Right lobe of liver (tissue), 6 donors: ENCODE measurements around the gene DUSP18. TPM values are rescaled to one million over a fixed set of nuclear protein-coding genes. Genes with fewer than 3 reads are reported as not detected.

Source experiments
- ATAC-seq, 4 donors: fragments of 200-7000 bp; cut with Tn5 transposase; one replicate each; pipeline ENCODE4 v1.9.1; 2020; ENCODE audit warnings: mild to moderate bottlenecking in 4 of 4, moderate library complexity in 4 of 4
- DNase-seq, 3 donors: peaks; one replicate each; pipeline ENCODE4 v3.0.0-alpha.2; 2020
- H3K27ac ChIP-seq, 3 donors: fragments of 200-600 bp; one replicate each; pipeline ENCODE4 v1.8.0; 2022
- H3K27me3 ChIP-seq, 2 donors: fragments of 200-600 bp; one replicate each; pipeline ENCODE4 v1.8.0; 2022
- H3K36me3 ChIP-seq, 4 donors: fragments of 200-600 bp; sonication (generic) in 1 of 4; one replicate each; pipeline versions ENCODE4 v1.5.1 to v1.8.0; 2017 to 2022; ENCODE audit warnings: control low read depth in 1 of 4
- H3K4me1 ChIP-seq, 4 donors: fragments of 200-600 bp; sonication (generic) in 1 of 4; one replicate each; pipeline versions ENCODE4 v1.5.1 to v1.8.0; 2017 to 2022; ENCODE audit warnings: control low read depth in 1 of 4
- H3K4me3 ChIP-seq, 3 donors: fragments of 200-600 bp; one replicate each; pipeline ENCODE4 v1.8.0; 2022
- H3K9me3 ChIP-seq, 4 donors: fragments of 200-600 bp; sonication (generic) in 1 of 4; one replicate each; pipeline versions ENCODE4 v1.5.1 to v1.8.0; 2017 to 2022; ENCODE audit warnings: control low read depth in 1 of 4
- POLR2A ChIP-seq: fragments of 450-650 bp; IDR thresholded peaks from one replicate; pipeline ENCODE4 v1.6.1; 2017; ENCODE audit warnings: antibody characterized with exemption, mild to moderate bottlenecking
- WGBS: methylation state at CpG from one replicate; pipeline ENCODE4 v1.1.6; 2018; ENCODE audit warnings: low coverage, low lambda C conversion rate; ENCODE audit not compliant: insufficient coverage; ENCODE audit errors: missing lambda C conversion rate; 5-methylcytosine and 5-hydroxymethylcytosine counted together
- intact Hi-C, 2 donors: fragments of 100-400 bp; cut with DNase I; formaldehyde crosslinking; loops; one replicate each; pipeline versions ENCODE4 v1.11.2 to v1.14.1; 2022
- total RNA-seq, 6 experiments: library from RNA; depleted of rRNA in 2 of 6; stranded (reverse); fragments of >200 nt in 2 of 6; fragmentation: NEBNext Ultra II Directional in 3 of 6; extraction: Animal tissue kit (Norgen Biotek cat#: 25700) in 3 of 6; gene quantifications; one replicate each; pipeline versions ENCODE4 v1.1.0 to v1.2.4, GENCODE V29; 2016 to 2023
- TF ChIP-seq, protein P1 (sequence below), 4 donors: fragments of 200-600 bp in 3 of 4; fragments of 450-650 bp in 1 of 4; IDR thresholded peaks; one replicate each; pipeline versions ENCODE4 v1.5.1 to v1.8.0; 2016 to 2022; ENCODE audit warnings: antibody characterized with exemption in 4 of 4, mild to moderate bottlenecking in 2 of 4
- donor health status: DM: no; HTN: yes; CAD: no.
- donor health status: DM: no; HTN: no; CAD: no.
- donor health status: DM: no; HTN: no; CAD: no.
- donor health status: DM: no; HTN: yes; CAD: no.
- donor health status: DM: no; HTN: yes; CAD: no.

Gene DUSP18
- total RNA-seq, 6 experiments from 2014 or later, result 0.97 to 3.1 (median 2.2) TPM

DNA sequence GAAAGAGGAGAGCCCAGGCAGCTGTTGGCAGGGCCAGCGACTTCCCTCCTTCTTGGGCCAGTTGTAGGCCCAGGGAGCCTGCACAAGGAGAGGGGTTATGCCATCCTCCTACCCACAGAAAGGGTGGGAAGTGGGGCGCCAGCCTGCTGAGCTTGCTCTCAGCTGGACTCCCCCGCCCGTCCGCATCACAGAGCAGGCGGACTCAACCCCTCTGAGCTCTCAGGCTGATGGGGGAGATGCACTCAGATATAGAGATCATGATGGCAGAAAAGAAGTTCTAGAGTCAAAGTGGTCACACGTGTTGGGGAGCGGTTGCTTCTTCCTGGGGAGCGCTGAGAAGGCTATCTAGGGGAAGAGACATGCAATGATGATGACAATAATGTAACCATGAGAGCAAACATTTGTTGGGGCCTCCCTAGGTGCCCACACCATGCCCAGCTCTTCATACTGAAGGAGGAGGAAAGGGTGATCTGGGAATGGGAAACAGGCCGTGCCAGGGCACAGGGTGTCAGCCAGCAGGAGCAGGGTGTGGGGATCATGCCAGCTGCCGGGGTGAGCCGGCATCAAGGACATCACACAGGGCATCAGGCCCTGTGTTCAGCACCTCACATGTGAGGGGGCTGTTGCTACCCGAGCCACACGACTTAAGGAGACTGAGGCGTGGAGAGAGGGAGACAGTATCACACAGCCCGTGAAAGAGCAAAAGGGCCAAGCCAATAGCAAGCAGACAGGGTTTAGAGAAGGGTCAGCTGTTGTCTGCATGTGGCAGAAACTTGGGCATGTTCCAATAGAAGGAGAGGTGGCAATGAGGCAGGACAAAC is 24.4 kb downstream of the DUSP18 start:
- H3K27me3 ChIP-seq, result no peaks in the 10 kb centered on the region
- no peak for TF ChIP-seq POLR2A
- TF ChIP-seq, protein P1, sequence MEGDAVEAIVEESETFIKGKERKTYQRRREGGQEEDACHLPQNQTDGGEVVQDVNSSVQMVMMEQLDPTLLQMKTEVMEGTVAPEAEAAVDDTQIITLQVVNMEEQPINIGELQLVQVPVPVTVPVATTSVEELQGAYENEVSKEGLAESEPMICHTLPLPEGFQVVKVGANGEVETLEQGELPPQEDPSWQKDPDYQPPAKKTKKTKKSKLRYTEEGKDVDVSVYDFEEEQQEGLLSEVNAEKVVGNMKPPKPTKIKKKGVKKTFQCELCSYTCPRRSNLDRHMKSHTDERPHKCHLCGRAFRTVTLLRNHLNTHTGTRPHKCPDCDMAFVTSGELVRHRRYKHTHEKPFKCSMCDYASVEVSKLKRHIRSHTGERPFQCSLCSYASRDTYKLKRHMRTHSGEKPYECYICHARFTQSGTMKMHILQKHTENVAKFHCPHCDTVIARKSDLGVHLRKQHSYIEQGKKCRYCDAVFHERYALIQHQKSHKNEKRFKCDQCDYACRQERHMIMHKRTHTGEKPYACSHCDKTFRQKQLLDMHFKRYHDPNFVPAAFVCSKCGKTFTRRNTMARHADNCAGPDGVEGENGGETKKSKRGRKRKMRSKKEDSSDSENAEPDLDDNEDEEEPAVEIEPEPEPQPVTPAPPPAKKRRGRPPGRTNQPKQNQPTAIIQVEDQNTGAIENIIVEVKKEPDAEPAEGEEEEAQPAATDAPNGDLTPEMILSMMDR (IDR thresholded peaks at IDR 0.05), result no peak
- no peaks in the 10 kb centered on the region for H3K4me1 ChIP-seq
- H3K36me3 ChIP-seq, result no peaks in the 10 kb centered on the region
- ATAC-seq, result peak in 1 of 4 donors; percentile 9
- 92% methylated on average over 11 of the region's 16 CpGs for WGBS
- H3K4me3 ChIP-seq, result no peak overlapping the region
- no peak overlapping the region for H3K27ac ChIP-seq
- no peak for DNase-seq
- H3K9me3 ChIP-seq, result no peaks in the 10 kb centered on the region
- intact Hi-C loops, result no loop called here

DNA sequence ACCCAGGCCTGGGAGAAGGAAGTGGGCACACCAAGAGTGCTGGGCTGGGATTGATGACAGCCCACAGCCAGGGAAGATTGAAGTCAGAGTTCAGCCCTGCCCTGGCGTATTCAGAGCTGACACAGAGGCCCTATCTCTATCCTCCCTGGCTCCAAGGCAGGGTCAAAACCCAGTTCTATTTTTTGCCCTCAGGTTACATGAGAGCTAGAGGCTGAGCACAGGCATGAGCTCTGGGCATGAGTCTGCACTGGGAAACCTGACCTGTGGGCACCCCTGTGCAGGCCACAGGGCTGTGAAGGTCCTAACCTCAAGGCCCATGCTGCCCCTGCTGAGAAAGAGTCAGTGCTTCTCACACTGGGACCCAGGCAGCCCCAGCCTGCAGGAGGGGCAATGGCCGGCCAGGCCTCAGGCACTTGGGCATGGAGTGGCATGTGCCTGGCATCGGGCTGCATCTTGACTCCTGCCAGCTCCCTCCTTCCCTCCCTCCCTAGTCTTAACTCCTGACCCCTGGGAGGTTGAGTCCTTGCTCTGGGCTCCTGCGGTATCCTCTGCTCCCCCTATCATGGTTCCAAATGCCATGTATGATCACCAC is 26.7 kb downstream of the DUSP18 start:
- intact Hi-C loops, result no loop called here
- Histone ChIP-seq H3K9me3 (no peaks in the 10 kb centered on the region), H3K4me1 (peaks cover 0 to 8% (median 4%) of the 10 kb centered on the region in 4 donors), H3K27ac (no peak overlapping the region), H3K36me3 (no peaks in the 10 kb centered on the region), H3K27me3 (no peaks in the 10 kb centered on the region), H3K4me3 (no peak overlapping the region)
- TF ChIP-seq, protein P1 (IDR thresholded peaks at IDR 0.05), result no peak
- TF ChIP-seq POLR2A, result no peak
- DNase-seq (no peak), ATAC-seq (peak in 1 of 4 donors; percentile 8)
- no CpG with 5 or more reads among the region's 4 CpGs for WGBS

DNA sequence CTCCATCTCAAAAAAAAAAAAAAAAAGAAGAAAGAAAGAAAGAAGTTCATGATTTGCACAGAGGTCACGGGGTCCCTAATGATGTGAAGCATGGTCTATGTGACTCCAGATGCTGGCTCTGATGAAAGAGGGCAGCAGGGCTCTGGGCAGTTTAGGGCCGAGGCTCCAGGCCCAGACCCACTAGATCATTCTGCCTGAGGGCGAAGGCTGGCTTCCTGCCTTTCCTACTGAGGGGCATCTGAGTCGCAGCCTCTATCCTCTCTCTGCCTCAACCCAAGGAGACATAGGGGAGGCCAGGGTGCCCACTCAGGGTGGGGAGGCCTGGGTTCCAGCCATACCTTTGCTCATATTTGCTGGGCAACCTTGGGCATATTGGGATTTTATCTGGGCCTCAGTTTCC is 27.3 kb downstream of the DUSP18 start:
- DNase-seq (no peak), ATAC-seq (no peak)
- intact Hi-C loops, result no loop called here
- Histone ChIP-seq H3K4me1 (peaks cover 0 to 11% (median 4%) of the 10 kb centered on the region in 4 donors), H3K36me3 (no peaks in the 10 kb centered on the region), H3K27me3 (no peaks in the 10 kb centered on the region), H3K4me3 (no peak overlapping the region), H3K27ac (no peak overlapping the region), H3K9me3 (no peaks in the 10 kb centered on the region)
- TF ChIP-seq, protein P1 (IDR thresholded peaks at IDR 0.05), result no peak
- no peak for TF ChIP-seq POLR2A
- WGBS, result 63% methylated on average over 1 of the region's 4 CpGs

DNA sequence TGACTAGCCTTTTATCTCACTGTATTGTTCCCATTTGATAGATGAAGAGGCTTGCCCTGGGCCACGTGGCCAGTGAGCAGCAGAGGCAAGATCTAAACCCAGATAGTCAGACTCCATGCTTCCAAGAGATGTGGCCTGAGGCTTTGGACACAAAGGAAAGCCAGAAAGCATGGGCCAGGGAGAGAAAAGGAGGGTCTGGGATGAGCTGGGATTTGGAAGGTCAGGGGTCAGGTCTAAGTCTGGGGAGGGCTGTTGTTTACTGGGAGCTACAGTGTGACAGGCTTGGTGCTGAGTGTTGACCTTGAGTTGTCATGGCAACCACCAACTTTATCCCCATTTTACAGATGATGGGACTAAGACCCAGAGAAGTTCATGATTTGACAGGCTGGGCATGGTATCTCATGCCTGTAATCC is 30.0 kb downstream of the DUSP18 start:
- DNase-seq (no peak), ATAC-seq (no peak)
- Histone ChIP-seq H3K4me3 (no peak overlapping the region), H3K36me3 (no peaks in the 10 kb centered on the region), H3K27me3 (no peaks in the 10 kb centered on the region), H3K27ac (no peak overlapping the region), H3K9me3 (no peaks in the 10 kb centered on the region), H3K4me1 (peaks cover 0 to 17% (median 8%) of the 10 kb centered on the region in 4 donors)
- 87% methylated on average over 1 of the region's 1 CpG for WGBS
- TF ChIP-seq, protein P1 (IDR thresholded peaks at IDR 0.05), result no peak
- no peak for TF ChIP-seq POLR2A
- intact Hi-C loops, result loop anchor here in 1 of 2 donors (10.0 kb wide), 1 partner anchor 117 kb away; no protein-coding TSS in a partner anchor
